Measurements from ENCODE around the gene HOXA7. TPM values are rescaled to one million over a fixed set of nuclear protein-coding genes. Genes with fewer than 3 reads are reported as not detected.

The HOXA7 gene
- total RNA-seq, 1 experiment from 2014 or later: 2.6 TPM

DNA sequence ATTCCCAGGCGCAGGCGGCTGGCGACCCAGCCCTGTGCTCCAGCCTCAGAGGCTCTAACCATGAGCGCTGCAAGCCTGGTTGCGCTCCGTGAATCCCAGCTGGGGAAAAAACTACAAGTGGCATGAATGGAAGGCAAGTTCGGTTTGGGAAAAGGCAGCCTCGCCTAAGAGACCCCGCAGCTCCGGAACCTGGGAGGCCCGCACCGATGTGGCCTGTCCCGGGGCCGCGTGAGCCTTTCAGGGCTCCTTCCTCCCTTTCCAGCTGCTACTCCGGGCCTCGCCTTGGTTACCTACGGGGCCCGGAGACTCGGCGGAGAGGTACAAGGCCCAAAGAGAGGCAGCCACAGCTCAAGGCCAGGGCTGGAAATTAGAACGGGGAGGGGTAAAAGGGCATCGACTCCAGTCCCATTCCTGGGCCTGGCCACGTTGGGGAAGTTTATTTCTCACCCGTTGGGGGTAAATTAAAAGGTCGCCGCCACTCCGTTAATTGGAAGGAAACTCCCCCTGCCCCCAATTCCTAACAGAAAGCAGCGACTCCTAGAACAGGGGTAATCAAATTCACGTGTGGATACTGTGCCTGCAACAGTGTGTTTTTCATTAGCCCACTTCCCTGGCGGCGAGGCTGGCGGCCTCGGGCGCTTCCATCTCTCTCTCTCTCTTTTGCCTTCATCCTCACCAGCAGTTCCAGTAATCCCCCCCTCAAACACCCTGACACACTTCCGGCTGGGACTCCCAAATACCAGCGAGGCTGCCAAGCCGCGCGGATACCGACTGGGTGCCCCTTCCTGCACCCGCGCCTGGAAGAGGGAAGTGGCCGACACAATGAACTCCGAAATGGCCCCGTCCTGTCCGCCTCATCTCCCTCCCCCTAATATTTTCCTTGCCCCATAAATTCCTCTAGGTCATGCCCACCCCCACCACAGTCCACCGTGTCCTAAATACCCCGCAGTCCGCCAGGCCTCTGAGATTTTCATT lies 10.3 kb upstream of the HOXA7 start:
- H3K27ac ChIP-seq (ENCODE audit: low read length): peak overlapping the region; percentile 97
- H4K20me1 ChIP-seq (ENCODE audit: low read length): peaks cover 20% of the 10 kb centered on the region
- H3K27me3 ChIP-seq (ENCODE audit: low read length): no peaks in the 10 kb centered on the region
- no peaks in the 10 kb centered on the region for H3K9me2 ChIP-seq (replicated peaks; ENCODE audit: low read length)
- peaks cover 100% of the 10 kb centered on the region for H3K79me2 ChIP-seq (ENCODE audit: low read length)
- H3K4me1 ChIP-seq (ENCODE audit: insufficient read depth, low read length): peaks cover 11% of the 10 kb centered on the region
- H3K36me3 ChIP-seq (ENCODE audit: low read depth, low read length): peaks cover 26% of the 10 kb centered on the region
- peak overlapping the region; percentile 90 for H3K9ac ChIP-seq (ENCODE audit: low read length)
- no peaks in the 10 kb centered on the region for H3K9me3 ChIP-seq (ENCODE audit: low read length)
- TF ChIP-seq EZH2phosphoT487 (IDR thresholded peaks at IDR 0.05; ENCODE audit: borderline replicate concordance, low read length) (no peak), EZH2 (IDR thresholded peaks at IDR 0.05; ENCODE audit: low read length, unreplicated experiment) (no peak)
- TF ChIP-seq, protein P1, sequence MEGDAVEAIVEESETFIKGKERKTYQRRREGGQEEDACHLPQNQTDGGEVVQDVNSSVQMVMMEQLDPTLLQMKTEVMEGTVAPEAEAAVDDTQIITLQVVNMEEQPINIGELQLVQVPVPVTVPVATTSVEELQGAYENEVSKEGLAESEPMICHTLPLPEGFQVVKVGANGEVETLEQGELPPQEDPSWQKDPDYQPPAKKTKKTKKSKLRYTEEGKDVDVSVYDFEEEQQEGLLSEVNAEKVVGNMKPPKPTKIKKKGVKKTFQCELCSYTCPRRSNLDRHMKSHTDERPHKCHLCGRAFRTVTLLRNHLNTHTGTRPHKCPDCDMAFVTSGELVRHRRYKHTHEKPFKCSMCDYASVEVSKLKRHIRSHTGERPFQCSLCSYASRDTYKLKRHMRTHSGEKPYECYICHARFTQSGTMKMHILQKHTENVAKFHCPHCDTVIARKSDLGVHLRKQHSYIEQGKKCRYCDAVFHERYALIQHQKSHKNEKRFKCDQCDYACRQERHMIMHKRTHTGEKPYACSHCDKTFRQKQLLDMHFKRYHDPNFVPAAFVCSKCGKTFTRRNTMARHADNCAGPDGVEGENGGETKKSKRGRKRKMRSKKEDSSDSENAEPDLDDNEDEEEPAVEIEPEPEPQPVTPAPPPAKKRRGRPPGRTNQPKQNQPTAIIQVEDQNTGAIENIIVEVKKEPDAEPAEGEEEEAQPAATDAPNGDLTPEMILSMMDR (conservative IDR thresholded peaks at IDR 0.05; ENCODE audit: low read depth, low read length): no peak
- no peak overlapping the region for H2AFZ ChIP-seq (ENCODE audit: low read length)
- peak; percentile 2; the same call in 1 of the 2 replicates for ATAC-seq
- ChIA-PET CTCF (no interaction called here), POLR2A (ENCODE audit: unreplicated experiment) (interaction anchor here (0.6 to 1.2 kb wide), 5 partner anchors 9 to 459 kb away, joined by 3 to 5 read pairs (median 3); no protein-coding TSS in a partner anchor)
- intact Hi-C loops (cut with micrococcal nuclease): loop anchor here (5.0 kb wide), 3 partner anchors 35 to 1010 kb away; partner anchors contain the start of genes CBX3, HNRNPA2B1 and HOXA13
- H3F3A ChIP-seq (ENCODE audit: low read length, unreplicated experiment): peaks cover 5% of the 10 kb centered on the region
- H3K4me3 ChIP-seq (ENCODE audit: low read length): peak overlapping the region; percentile 84
- peak; percentile 85 for DNase-seq
- H3K4me2 ChIP-seq (ENCODE audit: low read length): peak overlapping the region; percentile 93
- no TSS peak for BruUV-seq (replicated peaks)

DNA sequence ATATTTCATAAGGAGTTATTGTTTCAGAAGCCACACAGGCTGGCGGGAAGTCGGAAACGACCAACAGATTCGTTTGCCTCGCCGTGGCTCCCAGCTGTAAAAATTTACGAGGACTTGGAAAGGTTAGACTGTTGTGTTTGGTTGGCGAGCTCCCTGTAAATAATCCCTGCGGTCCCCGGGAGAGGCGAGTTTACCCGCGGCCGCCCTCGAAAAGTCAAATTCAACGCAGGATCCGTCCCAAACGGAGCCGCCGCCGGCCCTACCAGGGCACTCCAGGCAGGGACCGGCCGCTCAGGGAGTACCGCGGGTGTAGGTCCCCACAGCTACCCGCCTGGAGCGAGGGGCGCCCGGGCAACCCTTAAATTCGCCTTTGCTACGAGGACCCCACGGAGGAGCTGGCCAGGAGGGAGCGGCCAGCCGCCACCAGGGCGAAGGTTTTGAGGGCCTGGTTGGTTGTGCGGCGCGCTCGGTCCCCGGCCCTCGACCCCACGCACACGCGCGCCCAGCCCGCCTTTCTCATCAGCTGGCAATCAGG lies 9.6 kb upstream of the HOXA7 start:
- Histone ChIP-seq H3K36me3 (ENCODE audit: low read depth, low read length) (peaks cover 26% of the 10 kb centered on the region), H3K4me2 (ENCODE audit: low read length) (peak overlapping the region; percentile 93), H3K27me3 (ENCODE audit: low read length) (no peaks in the 10 kb centered on the region), H3K4me1 (ENCODE audit: insufficient read depth, low read length) (peaks cover 11% of the 10 kb centered on the region), H3F3A (ENCODE audit: low read length, unreplicated experiment) (peaks cover 5% of the 10 kb centered on the region), H4K20me1 (ENCODE audit: low read length) (peaks cover 20% of the 10 kb centered on the region), H3K4me3 (ENCODE audit: low read length) (peak overlapping the region; percentile 84), H3K9me2 (replicated peaks; ENCODE audit: low read length) (no peaks in the 10 kb centered on the region), H3K9me3 (ENCODE audit: low read length) (no peaks in the 10 kb centered on the region), H2AFZ (ENCODE audit: low read length) (peak overlapping the region; percentile 65), H3K9ac (ENCODE audit: low read length) (peak overlapping the region; percentile 90), H3K27ac (ENCODE audit: low read length) (peak overlapping the region; percentile 97), H3K79me2 (ENCODE audit: low read length) (peaks cover 95% of the 10 kb centered on the region)
- POLR2A ChIA-PET (ENCODE audit: unreplicated experiment): interaction anchor here (0.6 to 1.2 kb wide), 9 partner anchors 10 to 755 kb away, joined by 3 to 5 read pairs (median 3); no protein-coding TSS in a partner anchor
- CTCF ChIA-PET: no interaction called here
- DNase-seq (peak; percentile 67), ATAC-seq (peak; percentile 2; the same call in 1 of the 2 replicates)
- no peak for TF ChIP-seq EZH2phosphoT487 (IDR thresholded peaks at IDR 0.05; ENCODE audit: borderline replicate concordance, low read length)
- intact Hi-C loops (cut with micrococcal nuclease): loop anchor here (1.0 to 5.0 kb wide), 5 partner anchors 9 to 1009 kb away; partner anchors contain the start of genes CBX3, HNRNPA2B1 and HOXA13
- BruUV-seq (replicated peaks): TSS peak; percentile 23

All from PC-3 (cell line).